GM21576 (cell line): ENCODE results near the gene TTLL9.
A peak's percentile ranks its signal among the peaks of the same experiment; 100 is the strongest.

ENCODE experiments used
- ATAC-seq: cut with Tn5 transposase; IDR thresholded peaks from one replicate; pipeline ENCODE4 v1.9.1; 2021; ENCODE audit warnings: mild to moderate bottlenecking, moderate library complexity; ENCODE audit not compliant: unreplicated experiment

TTLL9 gene

DNA sequence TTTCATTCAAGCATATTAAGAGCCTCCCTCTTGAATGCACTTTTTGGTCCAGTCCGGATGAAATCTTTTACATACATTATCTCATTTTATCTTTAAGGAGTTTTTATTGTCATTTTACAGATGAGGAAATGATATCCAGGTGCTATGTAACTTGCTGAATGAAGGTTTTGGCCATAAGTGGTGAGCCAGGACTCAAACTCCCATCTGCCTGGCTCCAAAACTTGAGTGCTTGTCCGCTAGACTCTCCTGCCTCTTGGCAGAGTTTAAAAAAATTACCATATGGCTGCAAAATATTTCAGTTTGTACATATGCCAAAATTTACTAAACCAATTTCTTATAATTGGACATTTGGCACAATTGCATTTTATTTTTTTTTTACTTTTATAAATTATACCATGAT is 69.2 kb downstream of the TTLL9 start:
- no peak for ATAC-seq

GRCh38 chr20:31943052-31943471 is 72.6 kb downstream of the TTLL9 start:
- no peak for ATAC-seq

DNA sequence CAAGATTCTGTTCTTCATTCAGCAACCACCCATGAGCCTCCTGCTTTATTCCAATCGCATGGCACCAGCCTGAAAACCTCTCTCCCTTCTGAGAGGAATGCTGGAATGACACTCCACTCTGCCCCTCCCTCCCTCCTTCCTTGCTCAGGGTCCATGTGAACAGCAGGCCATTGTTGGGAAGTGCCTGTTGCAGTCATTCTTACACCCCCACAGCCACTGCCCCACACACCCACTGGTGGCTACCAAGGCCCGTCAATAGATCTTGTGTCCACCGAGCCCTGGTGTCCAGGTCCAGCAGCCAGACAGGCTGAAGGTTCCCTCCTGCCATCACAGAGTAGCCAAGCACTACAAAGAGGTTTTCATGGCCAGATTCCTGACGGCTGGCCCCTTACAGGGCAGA is 74.9 kb downstream of the TTLL9 start:
- ATAC-seq, result no peak

DNA sequence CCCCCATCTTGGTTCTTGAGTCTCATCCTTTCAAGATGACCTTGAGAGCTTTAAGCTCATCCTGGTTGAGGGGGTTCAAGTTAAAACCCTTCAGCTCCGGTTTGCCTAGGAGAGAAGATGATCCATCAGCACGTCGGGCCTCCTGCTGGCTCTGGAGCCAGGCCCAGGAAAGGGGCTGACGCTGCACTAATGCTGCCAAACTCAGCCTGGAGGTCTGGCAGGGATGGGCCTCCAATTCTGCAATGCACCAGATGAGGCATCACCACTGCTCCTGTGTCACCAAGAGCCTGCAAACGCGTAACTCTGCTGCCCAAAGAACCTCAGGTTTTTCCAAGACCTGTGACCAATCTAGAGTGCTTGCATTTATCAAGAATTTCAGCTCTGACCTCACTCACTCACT is 75.4 kb downstream of the TTLL9 start:
- no peak for ATAC-seq

DNA sequence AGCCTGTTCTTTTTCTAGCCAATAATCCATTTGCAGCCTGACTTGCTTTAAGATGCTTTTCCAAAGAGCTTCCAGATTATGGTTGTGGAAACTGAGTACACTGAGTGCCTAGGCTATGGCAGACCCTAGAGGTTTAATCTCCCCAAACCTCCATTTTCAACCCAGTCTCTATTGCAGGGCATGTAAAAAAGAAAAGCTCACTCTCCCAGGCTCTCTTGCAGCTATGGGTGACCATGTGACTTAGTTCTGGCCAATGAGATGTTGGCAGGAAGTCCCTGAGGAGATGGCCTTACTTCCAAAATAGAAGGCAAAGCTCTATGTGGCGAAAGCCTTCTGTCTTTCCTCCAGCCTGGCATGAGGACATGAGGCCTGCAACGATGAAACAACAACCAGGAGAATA is 77.6 kb downstream of the TTLL9 start:
- no peak for ATAC-seq

DNA sequence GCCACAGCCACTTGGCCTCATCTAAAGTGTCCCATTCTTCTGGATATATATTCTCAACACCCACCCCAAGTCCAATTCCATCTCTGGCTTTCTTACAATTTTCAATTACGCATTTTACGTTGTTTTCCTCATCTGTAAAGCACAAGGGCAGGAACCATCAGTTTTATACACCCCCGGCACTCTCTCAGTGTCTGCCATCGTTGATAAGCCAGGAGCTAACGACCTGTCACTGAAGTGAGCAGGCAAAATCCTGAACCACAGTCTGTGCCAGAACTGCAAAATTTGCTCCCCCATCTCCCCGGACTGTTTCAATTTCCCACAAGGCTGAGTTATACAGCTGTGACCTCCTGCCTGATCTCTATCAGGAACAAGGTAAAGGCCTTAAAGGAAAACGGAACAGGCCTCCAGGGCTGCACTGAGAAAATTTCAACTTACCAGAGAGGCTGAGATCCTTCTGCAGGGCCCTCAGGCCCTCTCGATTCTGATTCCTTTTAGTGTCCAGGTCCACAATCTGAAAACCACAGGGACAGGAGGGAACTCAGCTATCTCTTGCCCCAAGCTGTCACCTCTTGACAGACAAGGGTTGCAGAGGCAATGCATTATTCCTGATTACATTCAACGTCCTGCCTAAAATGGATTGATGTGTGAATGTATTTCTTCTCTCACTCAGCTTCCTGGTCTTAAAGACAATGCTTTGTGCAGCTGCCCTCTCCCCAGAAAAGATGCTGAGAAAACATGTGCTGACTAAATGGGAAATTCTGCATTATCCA is 79.6 kb downstream of the TTLL9 start:
- no peak for ATAC-seq

- no peak for ATAC-seq
Observed at GRCh38 chr20:31951203-31951529, 80.7 kb downstream of the TTLL9 start.

DNA sequence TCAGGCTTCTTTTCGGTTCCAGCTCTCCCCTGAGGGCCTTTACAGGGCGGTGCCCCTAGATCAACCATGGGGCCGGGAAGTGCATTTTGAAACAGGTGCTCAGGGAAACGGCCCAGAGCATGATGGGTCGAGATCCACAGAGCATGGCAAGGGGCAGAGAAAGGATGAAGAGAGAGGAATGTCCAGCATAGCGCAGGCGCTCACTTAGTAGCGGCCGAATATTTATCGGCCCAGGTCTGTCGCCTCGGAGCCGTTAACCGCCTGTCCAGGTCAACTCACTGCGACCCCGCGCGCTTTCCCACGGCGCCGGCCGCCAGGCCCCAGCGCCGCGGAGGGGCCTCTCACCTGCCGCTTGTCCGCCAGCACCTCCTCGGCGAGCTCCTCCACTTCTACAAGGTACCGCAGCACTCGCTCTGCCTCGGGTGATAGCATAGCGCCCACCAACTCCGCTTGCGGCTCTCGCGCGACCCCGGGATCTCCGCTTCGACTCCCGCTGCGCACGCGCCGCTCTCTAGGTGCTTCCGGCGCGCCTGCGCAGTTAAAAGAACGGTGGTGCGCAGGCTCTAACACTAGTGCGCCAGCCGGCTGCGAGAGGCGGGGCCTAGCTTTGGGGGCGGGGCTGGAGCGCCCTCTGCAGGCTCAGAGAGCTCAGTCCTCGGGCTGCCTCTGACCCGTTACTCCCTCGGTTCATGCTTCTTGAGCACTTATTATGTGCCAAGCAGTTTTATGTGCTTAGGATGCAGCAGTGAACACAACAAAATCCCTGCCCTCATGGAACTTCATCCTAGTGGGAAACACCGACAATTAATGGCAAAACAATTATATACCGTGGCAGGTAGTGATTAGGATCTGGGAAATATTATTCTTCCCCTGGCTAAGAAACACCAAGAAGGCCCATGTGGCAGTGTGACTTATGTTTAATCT is 81.4 kb downstream of the TTLL9 start, which contains the start of gene PDRG1:
Gene PDRG1, minus strand, starts transcription at position 517 of the 924 bp plus-strand sequence. Its CDS starts 85 bp downstream, at position 432.
- ATAC-seq, result peak; percentile 93

- ATAC-seq, result no peak
Observed at GRCh38 chr20:31953556-31954148, 83.2 kb downstream of the TTLL9 start.

DNA sequence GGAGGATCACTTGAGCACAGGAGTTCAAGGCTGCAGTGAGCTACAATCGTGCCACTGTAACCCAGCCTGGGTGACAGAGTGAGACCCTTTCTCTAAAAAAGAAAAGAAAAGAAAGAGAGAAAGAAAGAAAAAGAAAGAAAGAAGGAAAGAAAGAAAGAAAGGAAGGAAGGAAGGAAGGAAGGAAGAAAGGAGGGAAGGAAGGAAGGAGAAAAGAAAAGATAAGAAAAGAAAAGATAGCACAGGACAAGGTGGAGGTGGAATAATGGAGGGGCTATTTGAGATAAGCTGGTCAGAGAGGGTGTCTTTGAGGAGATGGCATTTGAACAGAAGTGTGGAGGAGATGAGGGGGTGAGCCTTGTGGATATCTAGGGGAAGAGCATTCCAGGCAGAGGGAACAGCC is 84.1 kb downstream of the TTLL9 start:
- ATAC-seq, result no peak

GRCh38 chr20:31956556-31957526 is 86.4 kb downstream of the TTLL9 start:
- no peak for ATAC-seq

- ATAC-seq, result no peak
Observed at GRCh38 chr20:31962761-31963160, 92.3 kb downstream of the TTLL9 start.

GRCh38 chr20:31963889-31964288 is 93.5 kb downstream of the TTLL9 start:
- ATAC-seq, result no peak

GRCh38 chr20:31966991-31967655 is 96.7 kb downstream of the TTLL9 start:
- no peak for ATAC-seq

DNA sequence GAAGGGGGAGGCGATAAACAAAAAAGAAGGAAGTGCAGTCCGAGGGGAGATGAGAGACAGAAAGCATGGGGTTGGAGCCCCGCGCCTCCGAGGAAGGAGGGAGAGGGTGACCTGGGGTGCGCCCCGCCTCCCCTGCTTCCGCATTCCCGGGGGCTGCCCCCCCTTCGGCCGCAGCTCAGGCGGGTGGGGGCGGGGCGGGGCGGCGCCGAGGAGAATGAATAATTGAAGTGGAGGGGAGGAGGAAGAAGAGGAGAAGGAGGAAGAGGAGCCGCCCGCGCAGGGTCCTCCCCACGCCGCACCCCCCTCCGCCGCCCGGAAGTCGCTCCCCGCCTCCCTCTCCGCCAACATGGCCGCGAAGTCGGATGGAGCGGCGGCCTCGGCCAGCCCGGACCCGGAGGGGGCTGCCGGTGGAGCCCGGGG is 97.4 kb downstream of the TTLL9 start, which contains the start of gene XKR7:
Gene XKR7, plus strand, starts transcription at position 322 of the 420 bp plus-strand sequence. Its CDS starts 25 bp downstream, at position 347.
- no peak for ATAC-seq

DNA sequence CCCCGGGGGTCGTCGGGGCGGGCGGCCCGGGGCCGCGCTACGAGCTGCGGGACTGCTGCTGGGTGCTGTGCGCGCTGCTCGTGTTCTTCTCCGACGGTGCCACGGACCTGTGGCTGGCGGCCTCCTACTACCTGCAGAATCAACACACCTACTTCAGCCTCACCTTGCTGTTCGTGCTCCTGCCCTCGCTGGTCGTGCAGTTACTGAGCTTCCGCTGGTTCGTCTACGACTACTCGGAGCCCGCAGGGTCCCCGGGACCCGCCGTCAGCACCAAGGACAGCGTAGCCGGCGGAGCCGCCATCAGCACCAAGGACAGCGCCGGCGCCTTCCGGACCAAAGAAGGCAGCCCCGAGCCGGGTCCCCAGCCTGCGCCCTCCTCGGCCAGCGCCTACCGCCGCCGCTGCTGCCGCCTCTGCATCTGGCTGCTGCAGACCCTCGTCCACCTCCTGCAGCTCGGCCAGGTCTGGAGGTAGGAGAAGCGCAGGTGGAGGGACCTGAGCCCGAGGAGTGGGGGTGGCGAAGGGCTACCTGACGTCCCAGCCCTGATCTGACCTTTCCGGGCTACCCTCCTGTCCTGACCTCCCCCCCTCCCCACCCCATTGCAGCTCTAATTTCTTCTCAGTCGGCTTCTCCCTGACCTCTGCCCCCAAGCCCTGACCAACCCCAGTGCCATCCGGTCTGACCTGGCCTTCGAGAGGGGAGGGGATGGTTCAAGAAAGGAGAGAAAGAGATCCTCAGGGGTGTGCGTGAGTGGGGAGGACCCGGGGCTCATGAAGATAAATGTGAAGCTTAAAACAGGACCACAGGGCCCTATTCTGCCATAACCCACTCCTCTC is 98.1 kb downstream of the TTLL9 start:
- ATAC-seq, result no peak

- ATAC-seq, result no peak
Observed at GRCh38 chr20:31969991-31970390, 99.6 kb downstream of the TTLL9 start.

- ATAC-seq, result no peak
Observed at GRCh38 chr20:31972471-31973021, 102.1 kb downstream of the TTLL9 start.

DNA sequence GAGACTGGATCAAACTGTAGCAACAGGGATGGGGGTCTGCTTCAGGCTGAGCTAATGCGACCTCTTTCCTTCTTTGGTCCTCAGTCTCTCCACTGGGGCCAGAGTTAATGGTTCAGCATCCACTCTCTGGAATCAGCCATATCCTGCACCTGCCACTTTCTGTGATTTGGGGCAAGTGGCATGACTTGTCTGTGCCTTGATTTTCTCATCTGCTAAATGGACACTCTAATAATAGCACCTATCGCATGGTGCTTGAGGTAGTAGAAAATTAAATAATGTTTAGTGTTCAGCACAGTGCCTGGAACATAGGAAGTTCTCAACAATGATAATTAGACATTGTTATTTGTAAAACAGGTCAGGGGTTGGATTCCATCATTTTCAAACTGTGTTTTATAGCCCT is 103.9 kb downstream of the TTLL9 start:
- ATAC-seq, result no peak
